ENCODE measurements around the gene LYL1.

The LYL1 gene

GRCh38 chr19:13104848-13105711 is 2.4 kb upstream of the LYL1 start:
- no peak for DNase-seq (ENCODE audit: low read depth in 2 of 2)

DNA sequence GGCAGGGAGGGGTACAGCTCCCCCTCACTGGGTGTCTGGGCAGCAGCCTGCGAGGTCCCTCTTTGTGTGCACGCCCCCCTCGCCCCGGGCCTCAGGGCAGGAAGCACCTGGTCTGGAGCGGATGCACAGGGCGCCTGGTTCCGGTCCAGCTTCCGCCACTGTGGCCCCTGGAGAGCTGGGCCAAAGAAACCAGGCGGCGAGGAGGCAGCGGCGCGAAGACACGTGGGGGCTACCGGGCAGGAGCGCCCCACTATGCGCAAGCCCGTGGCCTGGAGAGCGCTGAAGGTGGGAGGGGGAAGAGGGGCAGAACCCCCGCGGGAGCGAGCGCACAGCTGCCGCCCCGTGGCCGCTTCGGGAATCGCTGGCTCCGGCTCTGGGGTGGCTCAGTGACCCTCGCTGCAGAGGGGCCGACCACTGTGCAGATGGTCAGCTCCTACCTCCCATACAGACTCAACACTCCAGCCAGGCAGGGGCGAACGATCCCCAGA is 1.7 kb upstream of the LYL1 start:
- peak; percentile 50 to 58 for DNase-seq (ENCODE audit: low read depth in 2 of 2)

DNA sequence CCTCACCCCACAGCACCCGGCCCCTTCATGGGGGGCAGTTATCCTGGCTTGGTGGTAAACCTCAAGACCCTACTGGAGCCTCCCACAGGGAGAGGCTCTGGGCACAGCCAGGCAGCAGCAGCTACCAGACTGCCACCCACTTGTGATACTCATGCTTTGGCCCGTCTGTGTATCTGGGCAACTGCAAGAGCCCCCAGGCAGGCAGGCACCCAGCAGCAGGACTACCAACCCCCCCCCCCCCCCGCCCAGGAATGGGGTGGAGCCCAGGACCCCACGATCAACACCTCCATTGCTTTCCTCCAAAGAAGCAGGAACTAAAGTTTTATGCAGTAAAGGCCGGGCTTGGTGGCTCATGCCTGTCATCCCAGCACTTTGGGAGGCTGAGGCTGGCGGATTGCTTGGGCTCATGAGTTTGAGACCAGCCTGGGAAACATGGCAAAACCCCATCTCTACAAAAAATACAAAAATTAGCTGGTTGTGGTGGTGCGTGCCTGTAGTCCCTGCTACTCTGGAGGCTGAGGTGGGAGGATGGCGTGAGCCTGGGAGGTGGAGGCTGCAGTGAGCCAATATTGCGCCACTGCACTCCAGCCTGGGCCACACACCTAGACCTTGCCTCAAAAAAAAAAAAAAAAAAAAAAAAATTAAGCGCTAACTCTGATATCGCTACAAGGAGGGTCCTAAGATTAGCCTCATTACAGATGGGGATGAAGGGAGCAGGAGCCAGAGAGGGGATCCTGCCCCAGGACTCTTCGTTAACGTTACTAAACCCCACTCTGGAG is 1.1 kb upstream of the LYL1 start:
- no peak for DNase-seq (ENCODE audit: low read depth in 2 of 2)

DNA sequence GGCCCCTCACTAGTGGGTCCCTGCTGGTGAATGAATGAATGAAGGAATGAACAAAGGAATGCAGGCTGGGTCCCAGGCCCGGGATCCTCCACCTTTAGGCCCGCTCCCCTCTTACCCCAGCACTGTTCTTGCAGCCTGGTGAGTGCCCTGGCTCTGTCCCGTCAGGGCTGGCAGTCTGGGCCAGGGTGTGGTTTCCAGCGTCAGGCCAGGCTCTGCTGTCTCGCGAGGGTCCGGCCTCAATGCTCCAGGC is 317 bp downstream of the LYL1 start:
- no peak for DNase-seq (ENCODE audit: low read depth in 2 of 2)

DNA sequence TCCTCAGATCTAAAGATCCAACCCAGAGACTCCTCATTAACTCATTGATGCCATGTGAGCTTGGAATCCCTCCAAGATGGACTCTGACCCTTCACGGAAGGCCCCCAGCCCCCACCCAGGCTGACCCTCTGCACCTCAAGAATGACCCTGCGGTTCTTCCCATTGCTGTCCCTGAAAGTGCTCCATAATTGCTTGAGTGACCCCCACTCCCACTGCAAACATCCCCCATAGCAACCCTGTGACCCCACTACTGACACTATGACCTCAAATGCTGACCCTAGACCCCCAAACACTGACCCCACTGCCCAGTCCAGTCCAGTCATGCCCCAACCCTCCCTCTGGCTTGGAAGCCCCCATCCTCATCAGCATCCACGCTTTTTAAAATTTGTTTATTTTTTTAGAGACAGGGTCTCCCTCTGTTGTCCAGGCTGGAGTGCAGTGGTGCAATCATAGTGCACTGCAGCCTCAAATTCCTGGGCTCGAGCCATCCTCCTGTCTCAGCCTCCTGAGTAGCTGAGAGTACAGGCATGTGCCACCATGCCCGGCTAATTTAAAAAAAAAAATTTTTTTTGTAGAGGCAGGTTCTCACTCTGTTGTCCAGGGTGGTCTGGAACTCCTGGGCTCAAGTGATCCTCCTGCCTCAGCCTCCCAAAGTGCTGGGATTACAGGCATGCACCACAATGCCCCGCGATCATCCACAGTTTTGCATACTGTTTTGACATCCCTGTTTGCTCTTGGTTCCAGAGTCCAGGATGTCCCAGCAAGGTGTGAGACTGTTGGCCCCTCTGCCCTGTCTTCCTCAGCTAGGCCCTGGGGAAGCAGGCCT is 855 bp downstream of the LYL1 start:
- DNase-seq (ENCODE audit: low read depth in 2 of 2) = no peak

DNA sequence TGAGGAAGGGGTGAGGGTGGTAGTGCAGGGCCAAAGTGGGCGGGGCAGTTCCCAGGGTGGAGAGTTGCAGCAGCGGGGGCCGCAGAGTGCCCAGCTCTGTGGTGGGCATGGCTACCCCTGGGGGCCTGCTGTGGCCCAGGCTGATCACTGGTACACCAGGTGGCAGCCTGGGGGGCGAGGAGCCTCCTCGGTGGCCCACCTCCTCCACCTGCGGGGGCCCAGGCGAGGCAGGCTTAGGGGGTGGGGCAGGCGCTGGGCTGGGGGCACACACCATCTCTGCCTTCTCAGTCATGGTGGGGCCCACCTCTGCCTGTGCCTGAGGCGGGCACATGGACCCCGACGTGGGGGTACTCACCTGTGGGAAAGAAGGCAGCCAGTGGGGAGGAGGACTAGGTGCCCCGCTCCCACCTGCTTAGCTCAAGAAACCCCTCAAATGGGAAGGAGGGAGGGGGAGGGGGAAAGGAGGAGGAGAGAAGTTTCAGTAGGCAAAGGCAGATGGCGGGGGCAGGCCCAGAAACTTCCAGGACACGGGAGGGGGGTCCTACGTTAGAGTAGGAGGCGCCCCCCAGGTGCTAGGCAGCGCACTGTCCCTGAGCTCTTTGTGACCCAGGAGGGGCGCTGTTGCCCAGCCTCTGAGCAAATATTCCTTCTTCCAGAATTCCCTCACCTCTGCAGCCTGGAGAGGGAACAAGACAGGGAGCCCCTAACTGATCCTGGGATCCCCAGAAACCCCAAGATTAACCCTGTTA is 1.6 kb downstream of the LYL1 start:
- DNase-seq (ENCODE audit: low read depth in 2 of 2) = no peak

DNA sequence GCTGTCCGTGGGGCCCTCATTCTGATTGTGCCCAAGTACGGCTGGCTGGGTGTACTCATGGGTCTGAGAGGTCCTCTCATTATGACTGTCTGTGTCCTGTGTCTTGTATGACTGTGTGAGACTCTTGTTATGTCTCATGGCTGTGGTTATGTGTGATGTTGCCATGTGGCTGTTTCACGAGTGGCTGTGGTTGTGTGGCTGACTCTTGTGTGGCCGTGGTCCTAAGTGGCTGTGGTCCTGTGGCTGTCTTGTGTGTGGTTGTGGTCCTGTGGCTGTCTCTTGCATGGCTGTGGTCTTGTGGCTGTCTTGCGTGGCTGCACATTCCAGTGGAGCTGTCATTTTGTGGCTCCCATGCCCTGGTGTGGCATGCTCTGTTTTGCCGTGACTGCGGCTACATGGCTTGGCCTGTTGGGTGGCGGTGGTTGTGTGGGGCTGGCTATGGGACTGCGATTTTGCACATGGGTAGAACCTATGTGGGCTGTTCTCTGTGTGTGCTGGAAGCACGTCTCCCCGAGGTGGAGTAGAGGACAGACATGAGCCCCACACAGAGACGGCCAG is 2.5 kb downstream of the LYL1 start:
- peak in 1 of 2 donors; percentile 59 for DNase-seq (ENCODE audit: low read depth in 2 of 2)

DNA sequence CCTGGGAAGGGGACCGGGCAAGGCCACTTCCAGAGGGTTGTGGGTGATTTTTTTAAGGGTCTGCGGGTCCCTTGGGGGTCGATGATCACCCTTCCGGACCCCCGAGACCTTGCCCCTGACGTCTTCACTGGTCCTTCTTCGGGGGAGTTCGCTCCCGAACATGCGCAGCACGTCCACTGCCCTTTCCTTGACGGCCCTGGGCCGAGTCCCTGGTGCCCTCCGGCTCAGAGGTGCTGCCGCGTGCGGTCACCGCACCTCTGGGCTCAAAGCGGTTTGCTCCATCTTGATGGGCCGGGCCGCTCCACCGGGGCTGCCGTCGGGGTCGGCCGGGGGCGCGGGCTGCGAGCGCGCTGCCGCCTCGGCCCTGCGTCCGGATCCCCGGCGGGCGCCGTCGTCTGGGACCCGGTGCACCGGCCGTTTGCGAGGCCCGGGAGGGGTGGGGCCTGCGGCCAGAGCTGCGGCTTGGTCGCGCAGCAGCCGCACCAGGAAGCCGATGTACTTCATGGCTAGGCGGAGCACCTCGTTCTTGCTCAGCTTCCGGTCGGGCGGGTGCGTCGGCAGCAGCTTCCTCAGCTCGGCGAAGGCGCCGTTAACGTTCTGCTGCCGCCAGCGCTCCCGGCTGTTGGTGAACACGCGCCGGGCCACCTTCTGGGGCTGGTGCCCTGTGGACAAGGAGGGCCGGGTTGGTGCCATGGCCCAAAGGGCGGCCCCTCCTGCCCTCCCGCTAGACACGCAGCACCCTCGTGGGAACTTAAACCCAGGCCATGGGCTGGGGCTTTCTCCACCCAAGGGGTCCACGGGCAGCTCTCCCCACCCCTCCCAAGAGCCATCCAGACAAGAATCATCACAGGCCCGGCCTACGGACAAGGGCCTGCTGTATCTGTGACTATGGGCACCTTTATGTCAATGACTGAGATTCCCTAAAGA is 3.3 kb downstream of the LYL1 start:
- DNase-seq (ENCODE audit: low read depth in 2 of 2) = peak; percentile 45 to 60

- no peak for DNase-seq (ENCODE audit: low read depth in 2 of 2)
Measured at GRCh38 chr19:13098277-13099072, 4.2 kb downstream of the LYL1 start.

GRCh38 chr19:13097463-13098258 is 5.0 kb downstream of the LYL1 start:
- DNase-seq (ENCODE audit: low read depth in 2 of 2) = no peak

GRCh38 chr19:13097033-13097462 is 5.6 kb downstream of the LYL1 start:
- no peak for DNase-seq (ENCODE audit: low read depth in 2 of 2)

GRCh38 chr19:13095934-13096927 is 6.4 kb downstream of the LYL1 start:
- no peak for DNase-seq (ENCODE audit: low read depth in 2 of 2)

- DNase-seq (ENCODE audit: low read depth in 2 of 2) = no peak
Measured at GRCh38 chr19:13095393-13095784, 7.3 kb downstream of the LYL1 start.

- no peak for DNase-seq (ENCODE audit: low read depth in 2 of 2)
Measured at GRCh38 chr19:13094771-13095392, 7.8 kb downstream of the LYL1 start.

GRCh38 chr19:13094106-13094504 is 8.6 kb downstream of the LYL1 start:
- DNase-seq (ENCODE audit: low read depth in 2 of 2) = no peak

GRCh38 chr19:13093407-13094105 is 9.1 kb downstream of the LYL1 start:
- DNase-seq (ENCODE audit: low read depth in 2 of 2) = peak; percentile 76 to 77

All from activated CD4-positive, alpha-beta T cell treated with anti-CD3 and anti-CD28 coated beads for 24 hours (primary cell).